ENCODE measurements around the gene APOBEC3F. TPM values are rescaled to one million over a fixed set of nuclear protein-coding genes. Genes with fewer than 3 reads are reported as not detected.

Gene APOBEC3F
- total and polyA plus RNA-seq, 2 donors (not counting 1 experiment from before 2014, with no cell fraction given), result 23.3 to 76.8 TPM

DNA sequence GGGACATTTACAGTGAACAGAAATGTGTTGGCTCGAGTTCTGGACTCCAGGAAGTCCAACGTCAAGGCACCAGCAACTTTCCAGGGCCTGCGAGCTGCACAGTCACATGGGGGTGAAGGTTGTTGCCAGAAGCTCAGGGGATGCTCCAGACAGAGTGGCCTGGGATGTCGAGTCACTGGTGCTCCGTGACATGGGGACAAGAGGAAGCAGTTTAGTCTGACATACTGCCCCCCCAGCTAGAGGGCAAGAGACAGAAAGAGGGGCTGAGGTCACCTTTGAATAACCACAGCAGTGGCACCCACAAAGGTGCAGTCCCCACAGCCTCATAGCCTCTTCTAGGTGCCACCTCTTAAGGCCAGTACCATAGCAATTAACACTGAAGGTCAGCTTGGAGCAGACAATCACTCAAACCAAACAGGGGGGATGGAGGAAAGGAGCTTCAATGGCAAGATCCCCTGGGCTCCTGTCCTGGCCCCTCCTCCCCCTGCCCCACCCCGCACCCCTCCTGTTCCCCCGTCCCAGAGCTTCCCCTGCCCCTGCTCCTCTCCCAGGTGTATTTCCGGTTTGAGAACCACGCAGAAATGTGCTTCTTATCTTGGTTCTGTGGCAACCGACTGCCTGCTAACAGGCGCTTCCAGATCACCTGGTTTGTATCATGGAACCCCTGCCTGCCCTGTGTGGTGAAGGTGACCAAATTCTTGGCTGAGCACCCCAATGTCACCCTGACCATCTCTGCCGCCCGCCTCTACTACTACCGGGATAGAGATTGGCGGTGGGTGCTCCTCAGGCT lies 15.9 kb upstream of the APOBEC3F start:
- WGBS (ENCODE audit: insufficient coverage), result 98% methylated on average over 13 of the region's 15 CpGs
- intact Hi-C loops (cut with micrococcal nuclease), result no loop called here
- peaks cover 0 to 21% of the 10 kb centered on the region in 2 experiments for H3K36me3 ChIP-seq (replicated peaks in 1 of 2; ENCODE audit: control extremely low read depth in 1 of 2, control insufficient read depth in 1 of 2, extremely low read depth in 1 of 2, insufficient read depth in 2 of 2, low read length in 1 of 2)
- Mint-ChIP-seq H3K27me3 (no peaks in the 10 kb centered on the region), H3K4me1 (peaks cover 49% of the 10 kb centered on the region), H3K9me3 (ENCODE audit: insufficient read depth) (no peaks in the 10 kb centered on the region), H3K27ac (peak overlapping the region; percentile 72), H3K4me3 (no peak overlapping the region)
- POLR2A ChIA-PET, result interaction anchor here (0.7 kb wide), 1 partner anchor 25 kb away, joined by 4 read pairs; no protein-coding TSS in a partner anchor
- peak overlapping the region in 1 of 2 donors; percentile 15 for H3K27ac ChIP-seq (ENCODE audit: low read length in 2 of 2)
- DNase-seq (no peak), ATAC-seq (ENCODE audit: low read depth) (no peak)
- H3K79me2 ChIP-seq (ENCODE audit: control insufficient read depth, insufficient read depth, low read length), result peaks cover 45% of the 10 kb centered on the region
- H3K4me1 ChIP-seq (ENCODE audit: control insufficient read depth in 2 of 2, insufficient read depth in 2 of 2, low read length in 2 of 2), result peaks cover 14 to 36% of the 10 kb centered on the region in 2 donors
- no peak for TF ChIP-seq EZH2 (IDR thresholded peaks at IDR 0.05; ENCODE audit: borderline replicate concordance, insufficient read depth, low read depth, low read length, poor library complexity, severe bottlenecking)
- TF ChIP-seq, protein P1, sequence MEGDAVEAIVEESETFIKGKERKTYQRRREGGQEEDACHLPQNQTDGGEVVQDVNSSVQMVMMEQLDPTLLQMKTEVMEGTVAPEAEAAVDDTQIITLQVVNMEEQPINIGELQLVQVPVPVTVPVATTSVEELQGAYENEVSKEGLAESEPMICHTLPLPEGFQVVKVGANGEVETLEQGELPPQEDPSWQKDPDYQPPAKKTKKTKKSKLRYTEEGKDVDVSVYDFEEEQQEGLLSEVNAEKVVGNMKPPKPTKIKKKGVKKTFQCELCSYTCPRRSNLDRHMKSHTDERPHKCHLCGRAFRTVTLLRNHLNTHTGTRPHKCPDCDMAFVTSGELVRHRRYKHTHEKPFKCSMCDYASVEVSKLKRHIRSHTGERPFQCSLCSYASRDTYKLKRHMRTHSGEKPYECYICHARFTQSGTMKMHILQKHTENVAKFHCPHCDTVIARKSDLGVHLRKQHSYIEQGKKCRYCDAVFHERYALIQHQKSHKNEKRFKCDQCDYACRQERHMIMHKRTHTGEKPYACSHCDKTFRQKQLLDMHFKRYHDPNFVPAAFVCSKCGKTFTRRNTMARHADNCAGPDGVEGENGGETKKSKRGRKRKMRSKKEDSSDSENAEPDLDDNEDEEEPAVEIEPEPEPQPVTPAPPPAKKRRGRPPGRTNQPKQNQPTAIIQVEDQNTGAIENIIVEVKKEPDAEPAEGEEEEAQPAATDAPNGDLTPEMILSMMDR (IDR thresholded peaks at IDR 0.05), result no peak
- H3K4me3 ChIP-seq (ENCODE audit: control extremely low read depth in 1 of 5, extremely low read depth in 1 of 5, insufficient read depth in 1 of 5, low read depth in 2 of 5, low read length in 4 of 5), result no peak overlapping the region
- H4K20me1 ChIP-seq (ENCODE audit: control insufficient read depth, insufficient read depth, low read length, poor library complexity, severe bottlenecking), result peaks cover 16% of the 10 kb centered on the region
- no peaks in the 10 kb centered on the region for H3K9me3 ChIP-seq (ENCODE audit: control extremely low read depth in 1 of 3, control insufficient read depth in 2 of 3, insufficient read depth in 1 of 3, low read length in 2 of 3)
- CTCF ChIA-PET, result interaction anchor here (0.7 to 1.2 kb wide), 2 partner anchors 43 to 97 kb away, joined by 3 read pairs; no protein-coding TSS in a partner anchor
- H3K27me3 ChIP-seq (replicated peaks in 1 of 4; ENCODE audit: control extremely low read depth in 1 of 4, control insufficient read depth in 3 of 4, insufficient read depth in 4 of 4, low read length in 3 of 4), result no peaks in the 10 kb centered on the region
- H2AFZ ChIP-seq (ENCODE audit: insufficient read depth, low read depth, low read length, poor library complexity, severe bottlenecking), result no peak overlapping the region
- H3K9ac ChIP-seq (ENCODE audit: low read length), result no peak overlapping the region
- no peak overlapping the region for H3K4me2 ChIP-seq (replicated peaks; ENCODE audit: low read depth, low read length, poor library complexity, severe bottlenecking)
